Activated CD4-positive, alpha-beta T cell treated with anti-CD3 and anti-CD28 coated beads, Interleukin-2, Interleukin-4, amounts not matched to agents 100 ng/mL and 50 ng/mL, durations not matched to agents 16 hours and 8 hours (primary cell): ENCODE data around the gene YEATS4.

Source experiments
- DNase-seq: peaks from one replicate; pipeline ENCODE4 v3.0.0-alpha.2; 2020; ENCODE audit warnings: low spot score

The YEATS4 gene

DNA sequence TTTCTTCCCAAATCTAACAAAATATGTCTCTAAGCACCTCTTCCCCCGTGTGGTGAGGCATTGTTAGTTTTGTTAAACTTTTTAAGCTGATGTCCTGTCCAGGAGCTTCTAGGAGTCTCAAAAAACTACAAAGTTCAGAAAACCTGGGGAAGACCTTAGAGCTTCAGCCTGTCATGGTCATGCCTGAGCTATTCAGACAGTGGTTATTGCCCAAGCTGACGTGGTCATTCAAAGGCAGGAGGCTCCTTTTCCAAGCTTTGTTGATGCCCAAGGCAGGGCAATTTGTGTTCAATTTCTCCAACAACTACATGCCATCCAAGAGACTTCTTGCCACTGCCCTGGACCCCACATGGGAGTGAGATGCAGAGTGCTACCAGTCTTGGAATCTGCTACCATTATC, 17.1 kb upstream of the YEATS4 start:
- no peak for DNase-seq

DNA sequence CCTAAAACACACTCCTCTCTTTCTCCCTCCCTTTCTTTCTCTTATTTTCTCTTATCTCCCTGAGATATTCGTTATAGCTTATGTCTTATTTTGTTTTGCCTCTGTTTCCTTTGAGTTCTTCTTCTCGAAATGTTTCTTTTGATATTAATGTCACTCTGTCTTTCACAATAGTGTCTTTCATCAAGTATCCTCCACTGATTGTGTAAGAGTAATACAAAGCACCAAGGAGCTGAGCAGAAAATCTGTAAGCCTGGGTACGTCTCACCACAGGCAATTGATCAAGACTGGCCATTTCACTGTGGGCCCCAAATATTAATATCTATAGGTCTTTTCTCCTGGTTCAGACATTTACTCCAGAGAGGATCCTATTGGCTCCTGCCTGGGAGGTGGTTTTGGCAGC, 16.2 kb upstream of the YEATS4 start:
- no peak for DNase-seq

DNA sequence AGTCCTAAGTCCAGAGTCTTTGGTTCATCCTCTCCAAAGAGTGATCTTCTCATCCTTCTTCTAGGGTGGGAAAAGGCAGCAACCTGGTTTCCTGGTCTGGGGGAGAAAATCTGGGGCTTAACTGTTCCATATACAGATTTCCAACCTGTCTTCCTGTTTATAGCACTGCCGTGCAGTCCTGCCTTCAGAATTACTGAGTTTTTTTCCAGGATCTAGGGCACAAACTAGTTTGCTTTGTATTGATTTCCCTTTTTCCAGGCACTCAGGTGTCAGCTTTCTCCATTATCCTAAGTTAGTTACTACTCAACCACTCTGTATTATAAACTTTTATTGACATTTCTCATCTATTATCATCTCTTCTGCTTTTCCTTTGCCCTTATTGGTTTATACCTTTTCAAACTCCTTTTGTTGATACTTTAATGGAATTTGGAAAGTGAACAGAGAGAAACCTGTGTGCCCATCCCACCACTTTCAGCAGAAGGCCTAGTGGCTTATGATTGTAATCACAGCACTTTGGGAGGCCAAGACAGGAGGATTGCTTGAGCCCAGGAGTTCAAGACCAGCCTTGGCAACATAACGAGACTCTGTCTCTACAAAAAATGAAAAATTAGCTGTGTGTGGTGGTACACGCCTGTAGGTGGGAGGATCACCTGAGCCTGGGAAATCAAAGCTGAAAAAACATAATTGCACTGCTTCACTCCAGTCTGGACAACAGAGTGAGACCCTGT, 15.5 kb upstream of the YEATS4 start:
- DNase-seq = no peak

DNA sequence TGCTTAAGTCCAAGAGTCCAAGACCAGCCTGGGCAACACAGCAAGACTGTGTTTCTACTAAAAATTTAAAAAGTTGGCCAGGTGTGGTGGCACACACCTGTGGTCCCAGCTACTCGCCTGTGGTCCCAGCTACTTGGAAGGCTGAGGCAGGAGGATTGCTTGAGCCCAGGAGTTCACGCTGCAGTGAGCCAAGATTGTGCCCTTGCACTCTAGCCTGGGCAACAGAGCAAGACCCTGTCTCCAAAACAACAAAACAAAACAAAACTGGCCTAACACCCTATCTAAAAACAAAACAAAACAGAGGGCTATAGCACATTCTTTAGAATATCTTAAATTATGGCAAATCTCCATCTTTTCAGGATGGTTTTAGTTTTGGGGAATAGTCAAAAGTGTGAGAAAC, 14.5 kb upstream of the YEATS4 start:
- no peak for DNase-seq

DNA sequence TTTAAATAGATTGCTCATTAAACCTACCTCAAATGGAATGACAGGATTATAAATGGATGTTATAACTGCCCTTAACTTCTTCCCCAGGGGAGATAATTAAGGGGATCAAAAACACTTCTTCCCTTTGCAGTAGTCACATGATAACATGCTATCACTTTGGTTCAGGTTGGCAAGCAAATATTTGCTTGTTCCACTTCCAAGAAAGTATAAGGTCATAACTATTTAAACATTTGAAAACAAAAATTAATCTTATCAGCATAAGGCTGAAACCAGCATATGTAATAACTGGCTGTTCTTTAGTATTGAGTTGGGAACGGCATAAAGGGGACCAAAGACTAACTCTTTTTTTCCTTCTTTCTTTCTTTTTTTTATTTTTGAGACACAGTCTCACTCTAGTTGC, 13.8 kb upstream of the YEATS4 start:
- DNase-seq = no peak

DNA sequence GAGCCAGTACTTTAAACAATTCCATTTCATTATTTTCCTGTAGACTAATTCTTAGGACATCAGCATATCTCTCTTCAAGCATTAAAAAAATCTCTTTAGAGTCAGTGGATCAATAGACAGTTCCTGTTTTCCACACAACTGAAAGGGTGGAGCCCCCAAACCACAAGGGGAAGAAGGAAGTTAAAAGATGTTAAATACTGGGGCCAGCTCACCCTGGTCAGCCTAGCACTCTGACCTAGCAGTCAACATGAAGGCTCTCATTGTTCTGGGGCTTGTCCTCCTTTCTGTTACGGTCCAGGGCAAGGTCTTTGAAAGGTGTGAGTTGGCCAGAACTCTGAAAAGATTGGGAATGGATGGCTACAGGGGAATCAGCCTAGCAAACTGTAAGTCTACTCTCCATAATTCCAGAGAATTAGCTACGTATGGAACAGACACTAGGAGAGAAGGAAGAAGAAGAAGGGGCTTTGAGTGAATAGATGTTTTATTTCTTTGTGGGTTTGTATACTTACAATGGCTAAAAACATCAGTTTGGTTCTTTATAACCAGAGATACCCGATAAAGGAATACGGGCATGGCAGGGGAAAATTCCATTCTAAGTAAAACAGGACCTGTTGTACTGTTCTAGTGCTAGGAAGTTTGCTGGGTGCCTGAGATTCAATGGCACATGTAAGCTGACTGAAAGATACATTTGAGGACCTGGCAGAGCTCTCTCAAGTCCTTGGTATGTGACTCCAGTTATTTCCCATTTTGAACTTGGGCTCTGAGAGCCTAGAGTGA, 11.2 kb upstream of the YEATS4 start, which contains the start of gene LYZ:
Gene LYZ, plus strand, starts transcription at position 220 of the 777 bp plus-strand sequence. Its CDS starts 28 bp downstream, at position 248.
- no peak for DNase-seq

DNA sequence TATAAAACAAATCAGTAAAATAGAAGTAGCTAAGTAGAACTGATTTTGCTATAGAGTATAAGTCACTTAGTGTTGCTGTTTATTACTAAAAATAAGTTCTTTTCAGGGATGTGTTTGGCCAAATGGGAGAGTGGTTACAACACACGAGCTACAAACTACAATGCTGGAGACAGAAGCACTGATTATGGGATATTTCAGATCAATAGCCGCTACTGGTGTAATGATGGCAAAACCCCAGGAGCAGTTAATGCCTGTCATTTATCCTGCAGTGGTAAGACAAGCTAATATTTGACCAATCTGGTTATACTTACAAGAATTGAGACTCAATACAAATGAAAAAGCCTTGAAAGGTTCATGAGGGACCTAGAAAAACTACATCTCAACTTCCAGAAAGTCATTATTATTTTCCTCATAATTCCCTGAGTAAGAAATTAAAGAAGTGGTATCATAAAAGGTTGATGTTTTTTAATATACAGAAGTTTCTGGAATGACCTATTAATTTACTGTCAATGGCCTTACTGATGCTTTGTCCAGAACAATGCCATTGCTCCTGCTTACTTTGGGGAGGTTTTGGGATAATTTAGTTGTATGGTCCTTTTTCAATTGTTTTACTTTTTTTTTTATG, 9.4 kb upstream of the YEATS4 start:
- no peak for DNase-seq

- DNase-seq = no peak
Measured at GRCh38 chr12:69350777-69351176, 8.8 kb upstream of the YEATS4 start.

DNA sequence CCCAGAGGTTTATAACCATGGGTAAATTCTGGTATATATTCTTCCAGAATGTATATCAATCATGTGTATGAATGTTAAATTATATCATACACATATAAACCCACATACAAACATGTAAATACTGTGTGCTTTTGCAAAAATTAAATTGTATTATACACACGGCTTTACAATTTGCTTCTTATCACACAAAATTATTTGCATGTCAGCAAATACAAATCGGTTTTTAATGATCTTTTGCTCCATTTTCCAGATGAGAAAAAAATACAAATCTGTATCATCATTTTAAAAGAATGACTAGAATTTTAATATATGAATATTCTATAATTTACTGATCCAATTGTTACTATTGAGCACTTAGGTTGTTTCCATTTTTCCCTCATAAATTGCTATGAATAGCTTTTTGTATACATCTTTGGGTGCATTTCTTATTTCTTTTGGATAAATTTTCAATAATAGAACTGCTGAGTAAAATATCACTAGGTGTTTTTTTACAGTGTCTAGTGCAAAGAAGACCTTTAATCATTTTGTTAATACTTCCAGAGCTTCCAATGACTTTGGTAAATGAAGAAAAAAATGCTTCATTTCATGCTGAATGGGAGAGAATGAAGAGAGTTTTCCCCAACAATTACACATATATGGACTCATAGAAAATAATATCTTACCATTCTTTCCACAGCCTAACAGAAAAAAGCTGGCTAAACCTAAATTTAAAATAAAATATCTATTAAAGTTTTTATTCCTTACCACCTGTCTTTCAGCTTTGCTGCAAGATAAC, 7.9 kb upstream of the YEATS4 start:
- DNase-seq = no peak

- no peak for DNase-seq
Measured at GRCh38 chr12:69352904-69353303, 6.6 kb upstream of the YEATS4 start.

DNA sequence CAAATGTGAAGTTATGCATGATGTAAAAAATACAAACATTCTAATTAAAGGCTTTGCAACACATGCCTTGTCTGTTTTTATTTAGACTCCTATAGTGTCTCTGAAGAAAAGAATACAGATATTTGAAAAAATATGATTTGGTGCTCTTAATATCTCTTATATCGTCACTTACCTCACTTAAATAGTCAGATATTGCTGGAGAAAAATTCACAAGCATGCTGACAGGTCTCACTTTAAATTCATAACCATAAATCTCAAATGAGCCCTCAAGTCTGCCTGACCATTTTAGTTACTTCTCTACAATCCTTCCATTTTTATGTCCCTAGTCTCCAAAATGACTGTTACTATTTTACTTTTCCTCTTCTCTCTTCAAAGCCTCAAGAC, 5.4 kb upstream of the YEATS4 start:
- no peak for DNase-seq

GRCh38 chr12:69354556-69355187, 4.9 kb upstream of the YEATS4 start:
- no peak for DNase-seq

- no peak for DNase-seq
Measured at GRCh38 chr12:69355363-69356028, 4.0 kb upstream of the YEATS4 start.

DNA sequence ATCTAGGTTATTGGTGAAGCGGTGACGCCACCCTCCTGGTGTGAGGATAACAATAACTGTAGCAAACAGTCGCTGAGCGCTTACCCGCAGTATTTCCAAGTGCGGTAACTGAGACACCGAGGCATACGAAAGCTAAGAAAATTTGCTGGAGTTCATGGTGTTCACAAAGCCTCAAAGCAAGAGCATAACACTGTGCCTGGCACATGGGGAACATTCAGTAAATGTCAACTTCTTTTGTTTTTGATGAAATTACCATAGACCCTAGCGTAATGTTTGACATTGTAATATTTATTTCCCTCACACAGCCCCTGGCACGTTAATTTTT, 767 bp downstream of the YEATS4 start:
- no peak for DNase-seq

GRCh38 chr12:69366796-69367195, 7.3 kb downstream of the YEATS4 start:
- DNase-seq = no peak

DNA sequence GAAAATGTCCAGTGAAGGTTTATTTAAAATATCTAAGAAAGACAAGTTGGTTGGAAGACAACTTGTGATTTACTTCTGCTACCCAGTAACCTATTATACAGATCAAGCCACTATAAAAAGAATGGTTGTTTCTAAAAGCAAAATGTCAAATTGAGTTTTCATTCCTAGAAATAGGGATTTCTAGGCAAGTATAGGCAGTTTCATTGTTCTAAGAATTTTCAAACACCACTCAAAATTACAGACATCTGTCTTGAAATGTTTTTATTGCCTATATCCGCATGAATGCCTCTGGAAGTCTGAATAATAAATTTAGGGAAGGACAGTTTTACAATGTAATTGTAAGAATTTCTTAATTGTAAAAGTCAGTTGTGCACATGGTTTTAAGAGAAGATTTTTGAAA, 8.6 kb downstream of the YEATS4 start:
- DNase-seq = no peak

DNA sequence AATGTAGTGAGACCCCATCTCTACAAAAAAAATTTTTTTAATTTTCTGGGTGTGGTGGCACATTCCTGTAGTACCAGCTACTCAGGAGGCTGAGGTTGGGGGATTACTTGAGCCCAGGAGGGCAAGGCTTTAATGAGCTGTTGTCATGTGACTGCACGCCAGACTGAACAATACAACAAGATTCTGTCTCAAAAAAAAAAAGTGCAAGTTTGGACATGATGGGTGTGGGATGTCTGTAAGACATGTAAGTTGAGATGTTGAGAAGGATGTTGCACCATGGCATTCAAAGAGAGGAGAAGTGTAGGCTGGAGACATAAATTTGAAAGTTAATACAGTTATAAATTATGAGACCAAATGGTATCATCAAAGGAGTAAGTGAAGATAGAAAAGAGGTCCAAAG, 23.5 kb downstream of the YEATS4 start:
- no peak for DNase-seq

- DNase-seq = no peak
Measured at GRCh38 chr12:69385038-69385437, 25.5 kb downstream of the YEATS4 start.

- no peak for DNase-seq
Measured at GRCh38 chr12:69386921-69387320, 27.4 kb downstream of the YEATS4 start.

DNA sequence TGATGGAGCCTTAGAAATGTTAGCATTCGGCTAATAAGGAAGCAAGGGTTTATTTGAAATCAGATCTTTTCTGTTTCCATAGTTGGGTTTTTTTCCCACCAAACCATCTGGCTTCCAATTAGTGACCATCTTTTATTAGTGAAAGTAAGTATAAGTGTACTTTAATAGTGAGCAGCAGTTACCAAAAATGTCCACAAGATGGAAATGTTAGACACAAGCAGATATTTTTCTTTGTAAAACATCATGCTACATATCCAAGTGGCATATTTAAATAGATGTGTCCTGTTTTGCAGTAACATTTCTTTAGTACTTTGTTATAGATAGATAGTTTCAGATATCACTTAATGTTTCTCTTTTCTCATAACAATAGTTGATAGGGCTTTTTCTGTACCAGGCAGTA, 28.8 kb downstream of the YEATS4 start:
- no peak for DNase-seq

- DNase-seq = no peak
Measured at GRCh38 chr12:69389831-69390230, 30.3 kb downstream of the YEATS4 start.
